HG02571 (cell line): Measurements from ENCODE around the gene CHD9.
"Not testable (repeated sequence)": the region's sequence is repeated elsewhere in the genome, so short reads cannot be mapped to it uniquely, and the experiment has no call there.

Experiments
- ATAC-seq: cut with Tn5 transposase; IDR thresholded peaks from one replicate; pipeline ENCODE4 v1.9.1; 2021; ENCODE audit warnings: mild to moderate bottlenecking, moderate library complexity; ENCODE audit not compliant: unreplicated experiment

The CHD9 gene

GRCh38 chr16:53069772-53070171 is 15.0 kb downstream of the CHD9 start:
- no peak for ATAC-seq

- peak; percentile 56 for ATAC-seq
Measured at GRCh38 chr16:53071748-53072301, 17.0 kb downstream of the CHD9 start.

GRCh38 chr16:53073022-53073421 is 18.2 kb downstream of the CHD9 start:
- ATAC-seq: no peak

- ATAC-seq: not testable (repeated sequence)
Measured at GRCh38 chr16:53074296-53074695, 19.5 kb downstream of the CHD9 start.

GRCh38 chr16:53075461-53075860 is 20.7 kb downstream of the CHD9 start:
- ATAC-seq: not testable (repeated sequence)

- ATAC-seq: no peak
Measured at GRCh38 chr16:53078247-53078646, 23.5 kb downstream of the CHD9 start.

- ATAC-seq: no peak
Measured at GRCh38 chr16:53078765-53079485, 24.1 kb downstream of the CHD9 start.

GRCh38 chr16:53080345-53081031 is 25.7 kb downstream of the CHD9 start:
- no peak for ATAC-seq

- no peak for ATAC-seq
Measured at GRCh38 chr16:53081032-53081424, 26.2 kb downstream of the CHD9 start.

GRCh38 chr16:53081686-53082407 is 27.1 kb downstream of the CHD9 start:
- no peak for ATAC-seq

GRCh38 chr16:53082509-53082908 is 27.7 kb downstream of the CHD9 start:
- no peak for ATAC-seq

- ATAC-seq: no peak
Measured at GRCh38 chr16:53083119-53083518, 28.3 kb downstream of the CHD9 start.

- no peak for ATAC-seq
Measured at GRCh38 chr16:53084141-53084541, 29.4 kb downstream of the CHD9 start.

GRCh38 chr16:53084746-53085334 is 30.0 kb downstream of the CHD9 start:
- no peak for ATAC-seq

- no peak for ATAC-seq
Measured at GRCh38 chr16:53085369-53085843, 30.6 kb downstream of the CHD9 start.

- no peak for ATAC-seq
Measured at GRCh38 chr16:53085931-53086421, 31.2 kb downstream of the CHD9 start.

GRCh38 chr16:53087101-53087500 is 32.3 kb downstream of the CHD9 start:
- no peak for ATAC-seq

GRCh38 chr16:53089434-53090285 is 34.9 kb downstream of the CHD9 start:
- no peak for ATAC-seq

GRCh38 chr16:53090286-53090590 is 35.4 kb downstream of the CHD9 start:
- ATAC-seq: no peak
